Heart left ventricle (tissue), 13 donors: ENCODE data around the gene FNDC11.

Experiments used
- CTCF ChIP-seq, 12 donors: fragments of 200-600 bp; sonication (generic) in 4 of 12; IDR thresholded peaks; one replicate each; pipeline versions ENCODE4 v1.5.0 to v1.8.0; 2018 to 2022; ENCODE audit warnings: antibody characterized with exemption in 12 of 12, mild to moderate bottlenecking in 5 of 12
- POLR2A ChIP-seq, 2 donors: fragments of 450-650 bp; IDR thresholded peaks; one replicate each; pipeline ENCODE4 v1.6.1; 2017; ENCODE audit warnings: antibody characterized with exemption in 2 of 2, mild to moderate bottlenecking in 2 of 2, moderate library complexity in 2 of 2
- donor health status: ischemic (EF 13 %, LVEDD 7.1; RV severe dilation, severe dysfunction).
- donor health status: DM: no; HTN: yes; CAD: no.
- donor health status: DM: no; HTN: no; CAD: no.
- donor health status: ischemic (EF 25% LVEDD 6.9; RV normal size, moderate dysfunction).
- donor health status: ischemic (EF 25% LVEDD 5.7; RV mildly dilated, moderate dysfunction).
- donor health status: ischemic (EF 35%, LVEDD 5.7; RV mildly dilated, moderate dysfunction).
- donor health status: nonischemic (EF 11% LVEDD 7.7; RV severe dilation, severe dysfunction).
- donor health status: DM: yes; HTN: yes; CAD: no.
- donor health status: PGD.
- donor health status: ischemic (EF 29% LVEDD 5.4; RV normal size, mild dysfunction).
- donor health status: nonischemic (EF 23%, LVEDD 6.1; RV moderate dilation, normal function).

DNA sequence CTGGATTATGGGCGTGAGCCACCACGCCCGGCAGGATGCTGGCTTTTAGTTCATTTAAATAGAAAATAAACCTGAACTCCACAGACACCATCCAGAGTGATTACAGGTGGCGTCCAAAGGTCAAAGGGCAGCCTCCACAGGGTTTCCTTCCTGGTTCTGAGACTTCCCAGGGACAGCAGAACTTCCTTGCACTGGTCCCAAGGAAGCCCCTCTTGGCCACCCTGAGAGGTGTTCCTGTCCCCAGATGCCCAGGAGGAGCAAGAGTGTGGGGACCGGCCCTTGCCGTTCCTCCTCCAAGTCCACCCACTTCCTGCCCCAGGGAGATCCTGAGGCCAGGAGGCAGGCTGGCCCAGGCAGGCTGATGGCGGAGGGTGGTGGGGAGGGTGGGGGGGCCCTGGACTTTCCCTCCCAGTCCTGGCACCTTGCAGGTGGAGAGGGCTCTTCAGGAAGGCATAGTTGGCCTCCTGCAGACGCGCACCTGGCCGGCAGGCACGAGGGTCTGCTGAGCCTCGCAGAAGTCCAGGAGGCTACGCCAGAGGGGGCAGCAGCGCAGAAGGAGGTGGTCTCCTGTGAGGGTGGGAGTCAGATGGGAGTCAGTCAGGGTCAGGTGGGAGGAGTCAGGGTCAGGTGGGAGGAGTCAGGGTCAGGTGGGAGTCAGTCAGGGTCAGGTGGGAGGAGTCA is 5.0 kb downstream of the FNDC11 start:
- TF ChIP-seq CTCF (IDR thresholded peaks at IDR 0.05) = no peak
- no peak for TF ChIP-seq POLR2A (IDR thresholded peaks at IDR 0.05)
